CD4-positive, alpha-beta T cell treated with Interleukin-6 at 100 ng/mL for 8 hours (primary cell): ENCODE measurements around the gene ADCY3.

Source experiments
- DNase-seq: peaks from one replicate; pipeline ENCODE4 v3.0.0-alpha.2; 2020; ENCODE audit warnings: mixed read lengths, low spot score

The ADCY3 gene

DNA sequence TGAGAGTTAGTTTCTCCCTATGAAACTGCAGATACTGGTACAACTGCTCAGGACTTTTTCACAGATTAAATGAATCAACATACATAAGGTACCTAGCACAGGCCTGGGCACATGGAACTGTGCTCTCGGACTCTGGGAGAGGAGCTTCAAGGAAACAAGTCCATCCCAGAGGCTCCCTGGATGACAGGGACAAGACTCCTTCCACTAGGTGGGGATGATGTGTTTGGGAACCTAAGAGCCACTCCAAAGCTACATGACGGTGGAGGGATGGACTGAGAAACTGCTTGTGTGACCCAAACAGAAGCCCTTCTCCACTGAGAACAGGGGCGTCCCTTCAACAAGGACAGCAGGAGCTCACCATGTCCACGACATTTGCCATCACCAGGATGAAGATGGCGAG lies 89.7 kb downstream of the ADCY3 start:
- DNase-seq, result no peak

DNA sequence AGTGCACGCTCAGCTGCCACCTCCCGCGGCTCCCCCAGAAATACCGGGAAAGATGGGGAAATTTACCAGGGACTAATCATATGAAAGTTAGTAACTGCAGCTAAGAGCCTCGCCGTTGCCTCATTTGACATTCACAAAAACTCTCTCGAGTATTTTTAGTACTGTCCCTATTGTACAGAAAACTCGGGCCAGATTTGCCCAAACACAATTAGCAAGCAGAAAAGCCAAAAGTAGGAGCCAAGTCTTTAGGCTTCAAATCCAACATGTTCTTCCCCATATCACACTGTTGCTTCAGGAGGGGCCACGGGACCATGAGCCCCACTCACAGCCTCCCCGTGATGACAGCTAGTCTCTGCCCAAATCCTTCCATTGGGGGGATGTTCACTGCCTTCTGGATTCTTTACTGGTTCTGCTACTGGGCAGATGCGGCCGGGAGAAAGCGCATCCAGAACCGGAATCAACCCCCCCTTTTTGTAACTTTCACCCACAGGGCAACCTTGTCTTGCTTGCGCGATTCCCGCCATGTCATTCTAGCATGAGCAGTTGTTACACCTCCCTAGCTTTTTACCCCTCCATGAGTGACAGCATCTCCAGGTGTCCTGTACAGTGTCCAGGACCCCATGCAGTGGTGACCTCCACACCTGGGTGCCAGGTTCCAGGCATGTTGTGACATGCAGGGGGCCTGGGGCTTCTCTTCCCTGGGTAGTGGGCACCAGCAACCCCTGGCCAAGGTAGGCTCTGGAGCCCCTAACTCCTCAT lies 91.6 kb downstream of the ADCY3 start:
- DNase-seq, result no peak

- DNase-seq, result peak; percentile 74
Observed at GRCh38 chr2:24827321-24828237, 92.5 kb downstream of the ADCY3 start.

- DNase-seq, result no peak
Observed at GRCh38 chr2:24826773-24827145, 93.3 kb downstream of the ADCY3 start.

GRCh38 chr2:24825883-24826772 lies 93.9 kb downstream of the ADCY3 start:
- DNase-seq, result no peak

GRCh38 chr2:24824966-24825882 lies 94.8 kb downstream of the ADCY3 start:
- DNase-seq, result peak; percentile 9

DNA sequence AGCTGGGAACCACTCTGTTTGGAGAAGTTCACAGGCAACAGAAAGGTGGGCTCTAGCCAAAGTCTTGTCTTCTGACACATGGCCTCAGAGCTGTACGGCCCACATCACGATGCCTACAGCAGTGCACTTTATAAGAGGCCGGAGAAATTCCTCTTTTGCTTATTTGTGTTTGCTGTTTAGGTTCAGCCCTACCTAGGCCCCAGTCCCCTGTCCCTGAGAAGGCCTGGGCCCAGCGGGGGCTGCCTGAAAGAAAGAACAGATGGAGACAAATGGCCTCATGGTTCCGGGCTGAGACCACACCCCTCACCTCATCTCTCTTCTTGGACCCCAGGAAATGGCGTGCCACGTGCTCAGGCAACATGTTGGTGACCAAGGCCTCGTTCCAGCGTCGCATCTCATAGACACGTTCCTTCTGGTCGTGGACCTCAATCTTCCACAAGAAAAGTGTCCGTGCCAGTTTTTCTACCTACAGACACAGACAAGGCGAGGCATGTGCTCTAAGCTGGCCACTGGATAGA lies 95.9 kb downstream of the ADCY3 start:
- DNase-seq, result no peak

GRCh38 chr2:24822049-24822706 lies 97.9 kb downstream of the ADCY3 start:
- no peak for DNase-seq

DNA sequence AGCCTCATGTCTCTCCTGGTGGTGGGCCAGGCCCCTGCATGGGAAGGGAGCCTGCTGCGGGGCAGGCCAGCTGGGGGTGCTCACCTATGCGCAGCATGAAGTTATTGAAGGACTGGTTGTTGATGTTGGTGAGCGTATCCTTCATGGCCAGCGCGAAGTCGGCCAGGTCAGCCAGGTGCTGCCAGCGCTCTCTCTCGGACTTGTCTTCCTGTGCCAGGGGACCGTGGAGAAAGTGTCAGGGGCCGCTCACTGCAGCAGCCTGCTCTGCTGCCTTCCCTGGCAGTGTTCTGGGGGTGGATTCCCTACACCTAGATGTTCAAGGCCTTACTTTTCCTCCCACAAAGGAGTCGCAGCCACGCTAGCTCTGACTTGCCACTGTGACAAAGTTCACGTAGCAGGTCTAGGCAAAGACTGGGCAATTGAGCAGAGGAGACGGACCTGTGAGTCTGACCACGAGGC lies 98.6 kb downstream of the ADCY3 start:
- no peak for DNase-seq

- DNase-seq, result no peak
Observed at GRCh38 chr2:24820598-24821432, 99.2 kb downstream of the ADCY3 start.

DNA sequence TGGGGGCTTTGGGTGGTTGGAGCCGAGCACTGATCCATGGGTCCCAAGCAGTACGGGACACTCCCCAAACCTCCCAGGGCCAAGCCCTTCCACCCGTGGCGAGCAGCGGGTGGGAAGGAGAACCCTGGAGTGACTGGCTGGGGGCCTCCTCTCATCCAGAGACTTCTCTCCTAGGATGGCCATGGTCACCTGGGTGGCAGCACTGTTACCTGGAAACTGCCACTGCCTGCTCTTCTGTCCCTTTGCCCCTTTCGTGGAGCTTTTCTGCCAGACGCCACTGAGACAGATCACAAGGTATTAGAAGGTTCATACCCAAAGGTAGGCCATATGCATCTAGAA lies 99.9 kb downstream of the ADCY3 start:
- DNase-seq, result no peak

DNA sequence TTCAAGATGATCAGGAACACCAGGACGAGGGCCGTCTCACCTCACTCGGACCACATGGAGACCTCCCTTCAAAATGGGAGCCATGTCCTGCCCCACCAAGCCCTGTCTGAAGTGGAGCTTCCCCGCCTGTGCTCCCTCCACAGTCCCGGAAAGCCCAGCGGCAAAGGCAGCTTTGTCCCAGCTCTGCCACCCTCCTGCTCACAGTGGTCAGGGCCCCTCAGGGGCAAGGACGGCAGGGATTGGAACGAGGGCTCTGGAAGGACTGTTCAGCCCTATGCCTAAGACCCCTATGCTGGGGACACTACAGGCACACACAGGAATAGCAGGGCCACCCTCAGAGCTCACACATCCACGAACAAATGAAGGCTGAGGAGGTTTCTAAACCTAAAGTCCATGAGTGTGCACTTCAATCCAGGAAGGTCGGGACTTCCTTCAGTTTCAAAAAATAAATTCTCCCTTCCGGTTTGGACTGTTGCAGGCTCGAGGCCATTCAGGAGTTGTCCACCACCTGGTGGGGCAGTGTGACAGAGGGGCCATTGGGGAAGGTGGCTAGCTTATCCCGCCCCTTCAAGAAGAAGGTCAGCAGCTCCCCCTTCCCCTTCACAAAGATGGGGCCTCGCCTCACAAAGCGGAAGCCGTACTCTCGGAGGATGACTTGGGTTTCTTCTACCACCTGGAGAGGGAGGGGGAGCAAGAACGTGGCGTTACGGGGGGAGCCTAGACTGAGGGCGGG lies 100.4 kb downstream of the ADCY3 start:
- no peak for DNase-seq

GRCh38 chr2:24818721-24819167 lies 101.3 kb downstream of the ADCY3 start:
- DNase-seq, result no peak

DNA sequence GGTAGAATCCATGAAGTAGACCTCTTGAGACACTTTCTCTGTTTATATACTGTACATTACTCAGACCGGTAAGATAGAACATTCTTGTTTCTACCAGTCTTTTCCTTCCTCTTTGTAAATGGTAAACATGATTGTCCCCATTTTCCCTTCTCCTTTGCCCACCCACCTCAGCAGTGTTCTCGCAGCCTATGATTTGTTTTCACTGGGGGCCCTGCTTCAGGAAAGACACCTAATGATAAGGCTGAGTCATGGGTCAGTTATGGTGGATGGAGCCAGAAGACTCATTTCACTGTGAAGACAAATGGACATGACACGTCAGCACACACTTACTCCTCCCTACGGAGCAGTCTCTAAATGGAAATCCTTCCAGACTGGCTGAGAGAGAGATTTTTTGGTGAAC lies 103.2 kb downstream of the ADCY3 start:
- DNase-seq, result no peak

GRCh38 chr2:24816404-24816803 lies 103.6 kb downstream of the ADCY3 start:
- no peak for DNase-seq

- DNase-seq, result no peak
Observed at GRCh38 chr2:24815171-24815570, 104.9 kb downstream of the ADCY3 start.

GRCh38 chr2:24814516-24814915 lies 105.5 kb downstream of the ADCY3 start:
- DNase-seq, result no peak

GRCh38 chr2:24813691-24814137 lies 106.3 kb downstream of the ADCY3 start:
- no peak for DNase-seq
